ENCODE data around the gene FAM98B.

Gene FAM98B

DNA sequence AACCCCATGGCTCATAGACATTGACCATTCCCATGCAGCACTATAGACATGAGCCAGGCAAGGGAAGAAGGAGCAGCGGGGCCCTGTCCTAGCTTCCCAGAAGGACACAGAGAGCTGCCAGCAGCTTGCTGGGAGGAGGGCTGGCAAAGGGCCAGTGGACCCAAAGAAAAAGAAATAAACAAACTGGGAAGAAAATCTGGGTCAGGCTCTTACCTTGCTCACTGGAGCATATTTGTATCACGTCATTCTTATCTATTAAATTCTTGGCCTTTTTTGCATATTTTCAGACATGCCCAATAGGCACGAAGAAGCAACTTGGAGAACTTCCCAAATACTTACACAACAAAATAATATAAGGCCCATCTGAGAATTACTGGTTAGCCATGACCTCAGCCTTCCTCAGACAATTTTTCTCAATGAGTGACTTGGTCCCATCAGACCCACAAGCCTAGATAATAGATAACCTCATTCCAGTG lies 82.3 kb downstream of the FAM98B start:
- Histone ChIP-seq H2AFZ (ENCODE audit: low read length) (no peak overlapping the region), H3K79me2 (ENCODE audit: insufficient read depth, low read length) (peaks cover 11% of the 10 kb centered on the region; the same call in 1 of the 2 replicates), H4K20me1 (ENCODE audit: insufficient read depth, low read length, poor library complexity, severe bottlenecking) (no peaks in the 10 kb centered on the region)

More for the DNA sequence above, 82.3 kb downstream of the FAM98B start:
- Histone ChIP-seq H3K27me3 (ENCODE audit: insufficient read depth, low read length, poor library complexity, severe bottlenecking) (no peaks in the 10 kb centered on the region), H3K4me1 (ENCODE audit: insufficient read depth, low read length, poor library complexity, severe bottlenecking) (peaks cover 7% of the 10 kb centered on the region), H3K9ac (ENCODE audit: low read depth, low read length, poor library complexity, severe bottlenecking) (no peak overlapping the region), H3K9me2 (replicated peaks; ENCODE audit: low read depth, low read length) (no peaks in the 10 kb centered on the region), H3K9me3 (ENCODE audit: insufficient read depth, low read depth, low read length) (no peaks in the 10 kb centered on the region), H3K36me3 (ENCODE audit: insufficient read depth, low read length) (peaks cover 12% of the 10 kb centered on the region; the same call in 1 of the 2 replicates), H3K4me2 (ENCODE audit: low read depth, low read length, poor library complexity, severe bottlenecking) (no peak overlapping the region), H3K4me3 (ENCODE audit: low read length, poor library complexity, severe bottlenecking) (no peak overlapping the region), H3F3A (ENCODE audit: low read depth) (no peaks in the 10 kb centered on the region)
- TF ChIP-seq, protein P1, sequence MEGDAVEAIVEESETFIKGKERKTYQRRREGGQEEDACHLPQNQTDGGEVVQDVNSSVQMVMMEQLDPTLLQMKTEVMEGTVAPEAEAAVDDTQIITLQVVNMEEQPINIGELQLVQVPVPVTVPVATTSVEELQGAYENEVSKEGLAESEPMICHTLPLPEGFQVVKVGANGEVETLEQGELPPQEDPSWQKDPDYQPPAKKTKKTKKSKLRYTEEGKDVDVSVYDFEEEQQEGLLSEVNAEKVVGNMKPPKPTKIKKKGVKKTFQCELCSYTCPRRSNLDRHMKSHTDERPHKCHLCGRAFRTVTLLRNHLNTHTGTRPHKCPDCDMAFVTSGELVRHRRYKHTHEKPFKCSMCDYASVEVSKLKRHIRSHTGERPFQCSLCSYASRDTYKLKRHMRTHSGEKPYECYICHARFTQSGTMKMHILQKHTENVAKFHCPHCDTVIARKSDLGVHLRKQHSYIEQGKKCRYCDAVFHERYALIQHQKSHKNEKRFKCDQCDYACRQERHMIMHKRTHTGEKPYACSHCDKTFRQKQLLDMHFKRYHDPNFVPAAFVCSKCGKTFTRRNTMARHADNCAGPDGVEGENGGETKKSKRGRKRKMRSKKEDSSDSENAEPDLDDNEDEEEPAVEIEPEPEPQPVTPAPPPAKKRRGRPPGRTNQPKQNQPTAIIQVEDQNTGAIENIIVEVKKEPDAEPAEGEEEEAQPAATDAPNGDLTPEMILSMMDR (conservative IDR thresholded peaks at IDR 0.05; ENCODE audit: low read length), result no peak
- no peak for TF ChIP-seq EZH2phosphoT487 (IDR thresholded peaks at IDR 0.05; ENCODE audit: borderline replicate concordance)

Measured in Loucy (cell line).